GM04504 (cell line): ENCODE data around the gene TAS2R60.
"Not testable (repeated sequence)": the region's sequence is repeated elsewhere in the genome, so short reads cannot be mapped to it uniquely, and the experiment has no call there.

Source experiments
- DNase-seq: peaks from one replicate; pipeline ENCODE4 v3.0.0-alpha.2; 2012; ENCODE audit warnings: low read depth

TAS2R60 gene

GRCh38 chr7:143411976-143412708, 31.1 kb upstream of the TAS2R60 start:
- DNase-seq: no peak

- no peak for DNase-seq
Measured at GRCh38 chr7:143413123-143413522, 30.1 kb upstream of the TAS2R60 start.

GRCh38 chr7:143415209-143415608, 28.0 kb upstream of the TAS2R60 start:
- not testable (repeated sequence) for DNase-seq

- DNase-seq: no peak
Measured at GRCh38 chr7:143415742-143416397, 27.4 kb upstream of the TAS2R60 start.

- no peak for DNase-seq
Measured at GRCh38 chr7:143416565-143417149, 26.6 kb upstream of the TAS2R60 start.

GRCh38 chr7:143417734-143418383, 25.4 kb upstream of the TAS2R60 start:
- DNase-seq: no peak

GRCh38 chr7:143418681-143419458, 24.4 kb upstream of the TAS2R60 start:
- no peak for DNase-seq

- no peak for DNase-seq
Measured at GRCh38 chr7:143419880-143420279, 23.4 kb upstream of the TAS2R60 start.

GRCh38 chr7:143420624-143421023, 22.6 kb upstream of the TAS2R60 start:
- DNase-seq: not testable (repeated sequence)

GRCh38 chr7:143422033-143422432, 21.2 kb upstream of the TAS2R60 start:
- DNase-seq: no peak

- not testable (repeated sequence) for DNase-seq
Measured at GRCh38 chr7:143424476-143424875, 18.8 kb upstream of the TAS2R60 start.

GRCh38 chr7:143426479-143427142, 16.6 kb upstream of the TAS2R60 start:
- no peak for DNase-seq

GRCh38 chr7:143429770-143430698, 13.2 kb upstream of the TAS2R60 start:
- no peak for DNase-seq

- DNase-seq: no peak
Measured at GRCh38 chr7:143431109-143431508, 12.1 kb upstream of the TAS2R60 start.

GRCh38 chr7:143433759-143434158, 9.5 kb upstream of the TAS2R60 start:
- DNase-seq: no peak

- DNase-seq: no peak
Measured at GRCh38 chr7:143434660-143435059, 8.6 kb upstream of the TAS2R60 start.

GRCh38 chr7:143435266-143435665, 8.0 kb upstream of the TAS2R60 start:
- DNase-seq: no peak

GRCh38 chr7:143436325-143436946, 6.8 kb upstream of the TAS2R60 start:
- DNase-seq: no peak

- DNase-seq: no peak
Measured at GRCh38 chr7:143437578-143437977, 5.7 kb upstream of the TAS2R60 start.

- no peak for DNase-seq
Measured at GRCh38 chr7:143439866-143440265, 3.4 kb upstream of the TAS2R60 start.
